GM18499 (cell line): Measurements from ENCODE around the gene ZXDC.

Source experiments
- ATAC-seq: cut with Tn5 transposase; IDR thresholded peaks from one replicate; pipeline ENCODE4 v1.9.1; 2021; ENCODE audit warnings: moderate number of reproducible peaks; ENCODE audit not compliant: insufficient read depth, unreplicated experiment

Gene ZXDC

GRCh38 chr3:126475413-126476114, at the start of gene ZXDC:
TSS of gene ZXDC (minus strand) at chr3:126475891. CDS start at chr3:126475865, 26 bp downstream.
- peak; percentile 40 for ATAC-seq

DNA sequence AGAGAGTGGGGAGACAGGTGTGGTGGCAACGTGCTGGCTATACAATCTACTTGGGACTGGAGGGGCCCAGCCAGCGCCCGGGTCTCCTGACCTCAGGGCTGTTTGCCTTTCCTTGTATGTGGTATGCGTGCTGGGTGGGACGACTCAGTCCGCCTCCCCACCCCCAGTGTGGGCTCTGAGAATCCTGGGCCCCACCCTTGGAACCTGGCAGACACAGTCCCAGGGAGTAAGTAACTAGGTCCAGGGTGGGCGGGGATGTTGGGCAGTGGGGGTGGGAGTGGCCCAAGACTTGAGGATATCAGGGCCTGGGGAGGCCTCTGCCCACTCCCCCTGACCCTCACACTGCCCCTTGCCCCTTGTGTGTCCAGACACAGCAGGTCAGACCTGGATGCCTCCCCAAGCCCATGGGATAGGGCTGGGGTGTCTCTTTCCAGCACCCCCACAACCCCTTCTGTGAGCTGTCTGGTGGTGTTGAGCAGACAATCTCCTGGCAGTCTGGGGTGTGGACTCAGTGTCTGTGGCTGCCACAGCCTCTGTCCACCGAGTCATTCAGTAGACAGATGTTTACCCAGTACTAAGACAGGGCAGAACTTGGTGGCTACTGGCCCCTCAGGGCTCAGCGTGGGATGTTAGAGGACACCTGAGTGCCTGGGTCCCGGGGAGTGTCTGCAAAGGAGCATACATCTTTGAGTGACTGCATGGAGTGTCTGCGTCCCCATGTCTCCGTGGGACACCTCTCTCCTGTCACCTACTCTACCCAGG, 49.6 kb upstream of the ZXDC start:
- no peak for ATAC-seq

GRCh38 chr3:126524429-126524988, 48.8 kb upstream of the ZXDC start:
- ATAC-seq = no peak

- ATAC-seq = no peak
These were observed 48.2 kb upstream of the ZXDC start, which contains the start of gene CHST13 for GRCh38 chr3:126523745-126524428. TSS of gene CHST13 (plus strand) at chr3:126524155. CDS start at chr3:126524333, 178 bp downstream.

- no peak for ATAC-seq
These were observed 46.7 kb upstream of the ZXDC start for GRCh38 chr3:126522363-126522788.

DNA sequence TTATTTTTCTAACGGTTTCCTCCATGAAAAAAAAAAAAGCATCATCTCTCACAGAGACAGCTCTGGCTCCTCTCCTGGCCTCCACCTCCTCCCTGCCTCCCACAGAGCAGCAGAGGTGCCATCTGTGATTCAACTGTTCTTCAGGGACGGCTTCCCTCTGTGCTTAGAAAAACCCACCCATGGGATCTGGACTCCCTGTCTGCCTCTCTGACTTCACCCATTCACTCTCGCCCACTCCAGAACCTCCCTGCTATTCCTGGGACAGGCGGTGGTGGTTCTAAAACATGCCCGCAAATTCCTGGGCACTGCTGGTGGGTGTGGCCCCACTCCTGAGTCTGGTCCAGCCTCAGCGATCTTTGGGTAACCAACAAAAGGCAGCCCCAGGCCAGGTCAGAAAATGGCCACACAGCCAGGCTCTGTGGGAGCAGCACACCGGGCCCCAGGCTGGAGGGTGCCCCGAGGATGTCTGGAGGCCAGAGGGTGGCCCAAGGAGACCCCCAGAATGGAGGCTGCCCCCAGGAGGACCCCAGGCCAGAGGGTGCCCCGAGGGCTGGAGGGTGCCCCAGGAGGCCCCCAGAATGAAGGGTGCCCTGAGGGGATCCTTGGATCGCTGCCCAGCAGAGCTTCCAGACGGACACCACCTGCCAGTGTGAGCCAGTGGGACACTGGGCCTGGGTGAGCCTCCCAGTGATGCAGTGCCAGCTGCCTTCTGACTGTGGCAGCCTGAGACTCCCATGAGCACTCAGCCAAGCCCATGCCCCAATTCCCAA, 45.6 kb upstream of the ZXDC start:
- no peak for ATAC-seq

DNA sequence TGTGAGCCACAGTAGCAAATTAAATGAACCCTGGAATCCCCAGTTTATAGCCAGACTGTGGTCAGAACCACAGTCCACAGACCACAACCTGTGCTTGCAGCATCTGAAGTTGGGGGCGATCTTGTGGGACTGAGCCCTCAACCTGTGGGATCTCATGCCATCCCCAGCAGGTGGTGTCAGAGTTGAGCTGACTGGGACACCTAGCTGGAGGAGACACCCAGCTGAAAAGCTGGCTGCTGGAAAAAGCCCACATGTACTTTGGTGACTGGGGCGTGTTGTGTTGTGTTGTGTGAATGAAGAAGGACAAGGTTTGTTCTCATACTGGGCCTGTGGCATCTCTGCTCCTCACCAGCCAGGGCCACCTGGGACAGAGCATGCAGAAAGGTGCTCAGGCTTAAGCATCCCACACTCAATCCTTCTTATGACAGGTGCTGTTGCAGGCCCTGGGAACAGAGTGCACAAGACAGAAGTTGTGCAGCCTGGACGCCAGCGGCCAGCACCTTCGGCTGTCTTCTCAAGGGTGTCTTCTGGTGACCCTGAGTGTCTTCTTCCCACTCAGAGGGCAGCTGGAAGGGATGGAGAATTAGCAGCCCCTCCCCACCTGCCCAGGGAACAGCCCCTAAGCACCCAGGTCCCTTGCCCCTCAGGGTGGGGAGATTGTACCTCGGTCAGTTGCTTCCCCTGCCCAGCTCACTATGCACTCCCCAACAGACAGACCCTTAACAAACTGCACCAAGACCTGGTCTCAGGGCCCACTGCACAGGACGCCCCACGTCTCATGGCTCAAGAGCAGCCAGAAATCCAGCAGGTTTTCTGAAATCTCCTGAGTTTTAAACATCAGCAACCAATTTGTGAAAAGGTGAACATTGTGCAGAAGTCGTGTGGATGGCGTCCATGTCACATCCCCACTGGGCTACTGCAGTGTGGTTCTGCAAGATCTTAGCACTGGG, 44.1 kb upstream of the ZXDC start:
- ATAC-seq = no peak

DNA sequence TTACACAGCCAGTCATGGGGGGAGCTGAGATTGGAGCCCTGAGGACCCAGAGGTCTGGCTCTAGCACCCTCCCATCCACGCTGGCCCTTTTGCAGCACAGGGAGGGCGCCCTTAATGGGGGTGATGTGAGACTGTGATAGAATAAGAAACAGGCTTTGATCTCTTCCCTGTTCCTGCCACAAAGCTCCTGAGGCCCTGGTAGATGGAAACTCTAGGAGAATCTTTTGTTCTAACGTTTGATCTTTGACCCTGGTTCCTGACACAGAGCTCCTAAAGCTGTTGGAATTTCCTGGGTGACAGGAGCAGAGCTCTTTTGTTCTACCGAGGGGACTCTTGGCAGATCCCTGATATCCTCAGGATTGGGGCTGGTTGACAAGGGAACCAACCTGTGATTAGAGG, 43.1 kb upstream of the ZXDC start:
- no peak for ATAC-seq

DNA sequence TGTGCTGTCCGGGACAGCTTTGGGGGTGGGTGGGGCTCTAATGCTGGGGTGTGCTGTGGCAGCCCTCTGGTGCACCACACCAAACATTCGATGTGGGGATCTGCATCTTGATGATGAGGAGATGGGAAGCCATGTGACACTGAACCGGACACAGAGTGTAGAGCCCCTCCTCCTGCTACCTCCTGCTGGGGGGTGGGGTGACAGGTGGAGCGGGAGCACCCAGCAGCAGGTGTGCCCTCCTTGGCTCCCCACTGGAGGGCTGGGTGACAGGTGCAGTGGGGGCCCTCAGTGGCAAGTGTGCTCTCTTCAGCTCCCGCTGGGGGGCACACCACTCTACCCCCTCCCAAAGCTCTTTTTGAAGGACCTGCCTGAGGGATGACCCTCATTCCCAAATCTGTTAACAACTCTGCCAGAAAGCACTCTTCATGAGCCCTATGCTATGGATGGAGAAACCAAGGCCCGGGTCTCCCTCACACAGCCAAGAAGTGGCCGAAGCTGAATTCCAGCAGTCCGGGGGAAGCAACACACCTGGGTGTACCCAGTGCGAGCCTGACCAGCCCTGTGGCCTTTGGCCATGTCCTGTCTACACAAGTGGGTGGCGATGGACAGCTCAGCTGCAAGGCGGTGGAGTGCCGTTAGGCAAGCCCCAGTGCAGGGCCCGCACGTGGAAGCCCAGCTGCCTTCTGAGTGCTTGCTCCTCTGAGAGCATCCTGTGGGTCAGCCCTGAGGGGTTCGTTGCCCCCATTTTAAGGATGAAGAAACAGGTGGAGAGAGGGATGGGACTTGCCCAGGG, 42.5 kb upstream of the ZXDC start:
- ATAC-seq = no peak

- ATAC-seq = no peak
These were observed 41.7 kb upstream of the ZXDC start, which contains the start of gene UROC1 for GRCh38 chr3:126517291-126517951. TSS of gene UROC1 (minus strand) at chr3:126517773. CDS start at chr3:126517719, 54 bp downstream.

DNA sequence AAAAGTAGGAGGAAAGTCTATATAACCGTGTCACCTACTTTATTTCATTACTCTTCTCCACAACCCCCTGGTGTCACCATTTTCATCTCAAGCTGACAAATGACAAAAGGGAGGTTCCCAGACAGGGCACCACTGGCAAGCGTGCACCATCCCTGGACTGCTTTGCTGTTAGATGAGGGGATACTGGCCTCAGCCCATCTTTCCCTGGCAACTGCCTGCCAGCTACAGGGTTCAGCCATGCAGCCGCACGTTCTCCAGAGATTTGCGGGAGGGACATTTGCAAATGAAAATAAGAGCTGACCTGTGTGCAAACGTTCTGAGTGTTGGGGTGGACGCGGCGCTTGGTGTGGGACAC, 41.2 kb upstream of the ZXDC start:
- no peak for ATAC-seq

DNA sequence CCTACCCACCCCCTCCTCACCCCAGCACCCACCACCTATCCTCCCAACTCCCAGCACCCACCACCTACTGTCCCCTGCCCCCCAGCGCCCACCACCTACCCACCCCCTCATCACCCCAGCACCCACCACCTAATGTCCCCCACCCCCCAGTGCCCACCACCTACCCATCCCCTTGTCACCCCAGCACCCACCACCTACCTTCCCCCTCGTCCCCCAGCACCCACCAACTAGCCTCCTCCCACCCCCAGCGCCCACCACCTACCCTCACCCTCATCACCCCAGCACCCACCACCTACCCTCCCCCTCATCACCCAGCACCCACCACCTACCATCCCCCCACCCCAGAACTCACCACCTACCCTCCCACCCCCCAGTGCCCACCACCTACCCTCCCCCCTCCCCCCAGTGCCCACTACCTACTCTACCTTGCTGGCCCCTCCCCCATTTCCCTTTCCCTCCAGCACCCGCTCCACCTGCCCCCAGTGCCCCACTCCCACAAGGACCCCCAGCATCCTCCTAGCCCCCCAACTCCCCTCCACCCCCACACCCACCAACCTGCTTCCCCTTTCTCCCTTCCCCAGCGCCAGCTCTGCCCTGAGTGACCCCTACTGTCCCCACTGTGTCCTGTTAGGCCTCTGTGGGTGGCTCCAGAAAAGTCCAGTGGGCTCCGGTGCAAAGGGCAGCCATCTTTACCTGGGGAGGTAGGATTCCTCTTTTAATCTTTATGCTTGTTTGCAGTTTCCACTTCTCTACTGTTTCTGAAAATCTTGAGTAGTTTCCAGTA, 40.7 kb upstream of the ZXDC start:
- no peak for ATAC-seq

DNA sequence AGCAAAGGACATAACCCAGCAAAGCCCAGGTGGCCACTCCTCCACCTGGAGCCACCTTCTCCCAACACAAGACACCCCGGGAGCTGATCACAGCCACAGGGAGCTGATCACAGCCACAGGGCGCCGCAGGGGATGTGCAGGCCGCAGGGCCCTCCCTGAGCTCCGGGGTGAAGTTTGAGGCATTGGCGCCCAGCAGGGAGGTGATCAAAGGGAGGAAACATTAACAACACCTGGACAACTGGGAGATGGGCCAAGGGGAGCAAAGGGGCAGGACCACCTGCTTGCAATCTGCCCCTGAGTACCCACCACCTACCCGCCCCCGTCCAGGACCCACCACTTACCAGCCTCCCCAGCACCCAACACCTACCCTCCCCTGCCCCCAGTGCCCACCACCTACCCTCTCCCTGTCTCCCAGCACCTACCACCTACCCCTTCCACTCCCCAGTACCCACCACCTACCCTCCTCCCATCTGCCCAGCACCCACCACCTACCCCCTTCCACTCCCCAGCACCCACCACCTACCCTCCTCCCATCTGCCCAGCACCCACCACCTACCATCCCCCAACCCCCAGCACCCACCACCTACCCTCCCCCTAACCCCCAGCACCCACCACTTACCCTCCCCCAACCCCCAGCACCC, 39.5 kb upstream of the ZXDC start:
- no peak for ATAC-seq

DNA sequence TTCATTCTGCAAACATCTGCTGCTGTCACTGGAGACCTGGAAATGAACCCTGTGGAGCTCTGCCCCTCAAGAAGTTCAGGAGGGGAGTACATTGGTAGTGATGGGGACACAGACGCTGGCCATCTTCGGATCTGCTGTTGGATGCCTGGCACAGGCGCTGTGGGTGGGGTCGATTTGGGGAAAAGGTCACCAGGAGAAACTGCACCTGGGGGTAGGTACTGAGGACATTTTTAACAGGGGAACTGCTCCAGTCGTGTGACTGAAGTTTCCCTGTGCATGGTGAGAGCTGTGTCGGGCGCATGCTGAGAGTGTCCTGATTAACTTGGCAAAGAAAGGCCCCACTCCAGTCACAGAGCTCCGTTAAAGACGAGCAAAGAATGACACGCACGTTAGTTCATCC, 38.5 kb upstream of the ZXDC start:
- no peak for ATAC-seq

DNA sequence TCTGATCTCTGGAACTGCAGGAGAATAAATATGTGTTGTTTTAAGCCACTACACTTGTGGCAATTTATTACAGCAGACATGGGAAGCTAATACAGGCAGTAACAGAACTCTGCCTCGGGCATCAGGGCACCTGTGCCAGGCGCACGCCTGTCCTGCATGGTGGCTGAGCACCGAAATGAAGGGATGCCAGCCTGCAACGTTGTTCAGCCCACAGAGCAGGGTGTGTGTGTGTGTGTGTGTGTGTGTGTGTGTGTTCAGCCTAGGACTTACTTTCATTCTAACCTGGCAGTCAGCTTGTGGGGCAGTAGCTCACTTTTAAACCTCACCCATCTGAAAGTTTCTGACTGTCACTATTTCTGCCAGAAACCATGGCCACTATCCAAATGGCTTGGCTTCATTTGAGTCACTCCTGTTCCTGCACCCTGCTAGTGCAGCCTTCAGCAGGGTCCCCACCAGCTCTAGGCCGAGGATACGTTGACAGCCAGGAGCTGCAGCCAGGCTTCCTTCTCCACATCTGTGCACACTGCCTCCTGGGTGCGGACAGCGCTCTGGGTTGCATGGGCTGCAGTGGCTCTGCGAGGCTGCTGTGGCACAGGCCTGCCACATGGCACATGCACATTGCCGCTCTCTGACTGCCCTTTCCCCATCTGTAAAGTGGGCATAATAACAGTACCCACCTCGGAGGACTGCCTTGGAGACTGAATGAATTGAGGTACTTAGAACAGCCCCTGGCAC, 37.4 kb upstream of the ZXDC start:
- no peak for ATAC-seq

- ATAC-seq = no peak
These were observed 36.3 kb upstream of the ZXDC start for GRCh38 chr3:126512026-126512425.
